Smooth muscle cell of the brain vasculature (primary cell): ENCODE data around the gene LEMD3.

ENCODE experiments used
- DNase-seq: peaks from one replicate; pipeline ENCODE4 v3.0.0-alpha.2; 2012; ENCODE audit warnings: low read depth, low spot score

The LEMD3 gene

GRCh38 chr12:65169320-65170208 is at the start of gene LEMD3:
Gene LEMD3 (plus strand): TSS chr12:65169583. CDS start chr12:65169597, 14 bp downstream.
- DNase-seq, result peak; percentile 66

GRCh38 chr12:65121049-65121955 is 48.1 kb upstream of the LEMD3 start, which contains the start of gene WIF1:
Gene WIF1 (minus strand): TSS chr12:65121305. CDS start chr12:65121191, 114 bp downstream.
- DNase-seq, result no peak

GRCh38 chr12:65121956-65122469 is 47.4 kb upstream of the LEMD3 start:
- no peak for DNase-seq

GRCh38 chr12:65122703-65123102 is 46.7 kb upstream of the LEMD3 start:
- no peak for DNase-seq

- peak; percentile 6 for DNase-seq
These were observed 45.8 kb upstream of the LEMD3 start for GRCh38 chr12:65123435-65124063.

DNA sequence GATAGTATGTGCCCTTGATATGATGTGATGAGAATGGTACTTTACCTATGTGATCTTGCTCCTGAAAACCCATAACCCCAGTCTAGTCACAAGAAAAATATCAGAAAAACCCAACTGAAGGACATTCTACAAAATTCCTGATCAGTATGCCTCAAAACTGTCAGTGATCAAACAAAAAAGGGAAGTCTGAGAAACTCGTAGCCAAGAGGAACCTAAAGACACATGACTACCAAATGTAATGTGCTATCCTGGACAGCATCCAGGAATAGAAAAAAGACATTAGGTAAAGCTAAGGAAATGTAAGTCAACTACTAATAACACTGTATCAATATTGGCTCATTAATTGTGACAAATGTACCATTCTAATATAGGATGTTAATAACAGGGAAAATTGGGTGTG is 44.1 kb upstream of the LEMD3 start:
- DNase-seq, result no peak

- DNase-seq, result no peak
These were observed 43.4 kb upstream of the LEMD3 start for GRCh38 chr12:65125975-65126374.

GRCh38 chr12:65126482-65126881 is 42.9 kb upstream of the LEMD3 start:
- no peak for DNase-seq

GRCh38 chr12:65133879-65134278 is 35.5 kb upstream of the LEMD3 start:
- DNase-seq, result no peak

DNA sequence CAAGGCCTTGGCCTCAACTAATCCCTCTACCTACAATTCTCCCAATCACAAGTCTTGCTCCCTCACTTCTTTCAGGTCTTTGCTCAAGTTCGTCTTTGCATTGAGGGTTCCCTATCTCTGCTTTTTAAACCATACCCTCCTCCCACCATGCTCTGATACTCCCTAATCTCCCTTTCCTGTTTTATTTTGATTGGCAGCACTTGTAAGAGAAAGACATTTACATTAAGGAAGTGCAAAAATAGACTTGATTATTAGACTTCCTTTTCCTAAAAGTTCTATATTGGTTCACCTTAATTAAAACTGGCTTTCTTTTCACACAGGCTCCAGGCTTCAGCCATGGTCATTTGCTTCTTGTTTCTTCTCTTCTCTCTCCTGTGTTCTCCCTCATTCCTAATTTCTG is 30.0 kb upstream of the LEMD3 start:
- no peak for DNase-seq

DNA sequence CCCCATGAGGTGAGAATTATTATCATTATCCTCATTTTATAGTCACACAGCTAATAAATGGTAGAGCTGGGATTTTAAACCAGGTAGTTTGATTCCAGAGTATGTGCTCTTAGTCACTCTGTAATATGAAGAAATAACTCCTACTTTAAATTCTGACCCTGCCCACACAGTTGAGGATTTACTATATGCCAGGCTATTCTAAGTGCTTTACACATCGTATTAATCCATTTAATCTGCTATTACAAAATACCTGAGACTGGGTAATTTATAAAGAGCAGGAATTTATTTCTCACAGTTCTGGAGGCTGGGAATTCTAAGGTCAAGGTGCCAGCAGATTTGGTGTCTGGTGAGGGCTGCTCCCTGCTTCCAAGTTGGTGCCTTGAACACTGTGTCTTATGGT is 28.6 kb upstream of the LEMD3 start:
- DNase-seq, result no peak

DNA sequence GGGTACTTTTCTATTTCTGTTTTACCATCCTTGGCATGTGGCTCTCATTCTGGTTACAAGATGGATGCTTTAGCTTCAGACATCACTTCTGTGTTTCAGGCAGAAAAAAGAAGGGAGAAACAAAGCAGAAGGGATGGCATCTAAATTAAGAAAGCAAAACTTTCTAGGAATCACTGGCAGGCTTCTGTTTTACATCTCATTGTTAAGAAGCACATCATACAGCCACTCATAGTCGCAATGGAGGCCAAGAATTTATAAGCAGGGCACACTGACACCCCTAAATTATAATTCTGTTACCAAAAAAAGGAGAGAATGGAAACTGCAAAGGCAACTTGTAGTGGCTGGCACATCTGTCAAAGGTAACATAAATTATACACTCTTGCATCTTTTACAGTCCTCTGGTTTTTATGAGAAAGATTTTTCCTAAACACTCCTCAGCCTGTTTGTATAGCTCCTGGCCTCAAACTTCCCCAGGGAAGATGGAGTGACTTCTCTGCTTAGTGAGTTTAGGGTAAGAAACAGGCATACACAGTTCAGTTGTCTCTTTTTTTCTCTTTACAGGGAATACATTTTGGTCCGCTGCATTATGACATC is 22.0 kb upstream of the LEMD3 start:
- DNase-seq, result no peak

DNA sequence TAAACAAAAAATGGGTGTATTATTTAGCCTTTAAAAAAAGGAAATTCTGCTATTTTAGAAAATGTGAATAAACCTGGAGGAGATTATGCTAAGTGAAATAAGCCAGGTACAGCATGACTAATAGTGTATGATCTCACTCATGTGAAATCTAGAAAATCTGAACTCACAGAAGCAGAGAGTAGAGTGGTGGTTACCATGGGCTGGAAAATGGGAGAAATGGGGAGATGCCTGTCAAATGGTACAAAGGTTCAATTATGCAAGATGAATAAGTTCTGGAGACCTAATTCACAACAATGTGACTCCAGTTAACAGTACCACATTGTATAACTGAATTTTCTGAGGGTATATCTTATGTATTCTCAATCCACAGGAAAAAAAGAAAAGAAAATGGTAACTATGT is 17.4 kb upstream of the LEMD3 start:
- no peak for DNase-seq

- no peak for DNase-seq
These were observed 16.8 kb upstream of the LEMD3 start for GRCh38 chr12:65152596-65152995.

DNA sequence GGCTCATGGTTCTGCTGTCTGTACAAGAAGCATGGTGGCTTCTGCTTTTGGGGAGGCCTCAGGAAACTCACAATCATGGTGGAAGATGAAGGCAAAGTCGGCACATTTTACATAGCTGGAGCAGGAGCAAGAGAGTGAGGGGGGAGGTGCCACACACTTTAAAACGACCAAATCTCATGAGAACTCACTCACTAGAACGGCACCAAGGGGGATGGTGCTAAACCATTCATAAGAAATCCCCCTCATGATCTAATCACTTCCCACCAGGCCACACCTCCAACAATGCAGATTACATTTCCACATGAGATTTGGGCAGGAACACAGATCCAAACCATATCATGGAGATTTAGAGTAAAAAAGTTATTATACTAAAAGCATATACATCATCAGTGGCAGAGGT is 13.6 kb upstream of the LEMD3 start:
- DNase-seq, result no peak

- DNase-seq, result no peak
These were observed 13.0 kb upstream of the LEMD3 start for GRCh38 chr12:65156366-65156841.

DNA sequence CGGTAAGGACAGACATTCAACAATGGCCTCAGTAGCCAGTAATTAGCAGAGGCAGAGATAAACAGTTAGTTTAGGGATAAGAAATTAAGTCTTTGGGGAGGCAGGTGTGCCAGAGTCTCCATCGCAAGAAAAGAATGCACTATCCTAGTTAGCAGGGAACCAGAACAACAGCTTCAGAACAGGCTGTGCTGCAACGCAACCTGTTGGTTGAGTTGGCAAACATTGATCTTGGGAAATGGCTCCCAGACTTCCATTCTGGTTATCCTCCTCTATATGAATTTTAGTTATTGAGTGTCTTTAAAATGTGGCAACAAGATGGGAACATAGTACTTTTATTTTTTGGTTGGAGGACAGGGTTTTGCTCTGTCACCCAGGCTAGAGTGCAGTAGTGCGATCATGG is 12.3 kb upstream of the LEMD3 start:
- no peak for DNase-seq

DNA sequence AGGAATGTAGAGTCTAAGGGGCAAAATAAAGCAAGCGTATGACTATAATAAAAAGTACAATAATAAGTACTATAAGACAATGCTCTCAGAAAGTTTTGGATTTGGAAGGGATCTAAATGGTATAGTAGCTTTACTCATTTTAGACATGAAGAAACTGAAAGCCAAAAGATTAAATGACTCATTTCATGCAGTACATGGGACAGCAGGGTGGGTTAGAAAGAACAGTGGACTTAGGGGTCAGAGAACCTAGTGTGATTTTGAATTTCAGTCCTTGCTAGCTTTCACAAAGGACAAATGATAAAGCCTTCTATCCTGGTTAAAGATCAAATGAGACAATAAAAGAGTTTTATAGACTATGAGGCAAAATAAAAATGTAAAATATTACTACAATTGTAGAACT is 6.8 kb upstream of the LEMD3 start:
- DNase-seq, result no peak

DNA sequence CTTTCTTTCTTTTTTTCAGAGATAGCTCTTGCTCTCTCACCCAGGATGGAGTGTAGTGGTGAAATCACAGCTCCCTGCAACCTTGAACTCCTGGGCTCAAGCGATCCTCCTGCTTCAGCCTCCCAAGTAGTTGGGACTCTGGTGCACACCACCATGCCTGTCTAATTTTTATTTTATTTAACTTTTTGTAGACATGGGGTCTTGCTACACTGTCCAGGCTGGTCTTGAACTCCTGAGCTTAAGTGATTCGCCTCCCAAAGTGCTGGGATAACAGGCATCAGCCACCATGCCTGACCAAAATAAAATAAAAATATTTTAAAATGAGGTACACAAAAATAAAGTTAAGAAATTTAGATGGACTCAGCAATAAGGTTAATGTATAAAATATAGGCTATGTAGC is 5.1 kb upstream of the LEMD3 start:
- no peak for DNase-seq

DNA sequence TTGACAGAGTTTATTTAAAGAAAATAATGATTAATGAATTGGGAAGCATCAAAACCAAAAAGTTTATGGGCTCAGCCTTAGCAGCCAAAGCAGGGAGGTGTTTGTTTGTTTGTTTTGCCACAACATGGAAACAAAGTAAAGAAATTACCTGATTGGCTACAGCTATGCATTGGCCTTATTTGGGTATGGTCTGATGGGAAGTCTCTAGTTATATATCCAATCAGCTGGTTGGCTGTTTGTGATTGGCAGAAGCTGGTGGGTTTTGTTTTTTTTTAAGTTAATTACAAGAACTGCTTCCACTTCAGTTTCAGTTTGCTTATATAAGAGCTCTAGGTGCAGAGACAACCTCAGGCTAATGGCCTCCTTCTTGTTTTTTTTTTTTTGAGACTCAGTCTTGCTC is 4.6 kb upstream of the LEMD3 start:
- DNase-seq, result no peak

- DNase-seq, result no peak
These were observed 583 bp upstream of the LEMD3 start for GRCh38 chr12:65168681-65169319.
